NCI-H345 treated with DMSO at 0.1 percent for 48 hours (cell line): ENCODE data around the gene ROBO4.

Source experiments
- DNase-seq: peaks from one replicate; lab custom pipeline; 2025; ENCODE audit not compliant: unreplicated experiment; lab: John Stamatoyannopoulos, UW

ROBO4 gene

GRCh38 chr11:124844664-124845079 lies 53.0 kb downstream of the ROBO4 start:
- no peak for DNase-seq

- DNase-seq = no peak
These were observed 54.1 kb downstream of the ROBO4 start for GRCh38 chr11:124843616-124843910.

- DNase-seq = no peak
These were observed 55.4 kb downstream of the ROBO4 start for GRCh38 chr11:124842305-124842704.

- DNase-seq = no peak
These were observed 55.8 kb downstream of the ROBO4 start for GRCh38 chr11:124841840-124842239.

- DNase-seq = no peak
These were observed 56.5 kb downstream of the ROBO4 start for GRCh38 chr11:124841201-124841600.

GRCh38 chr11:124840666-124841065 lies 57.0 kb downstream of the ROBO4 start:
- no peak for DNase-seq

GRCh38 chr11:124839972-124840621 lies 57.6 kb downstream of the ROBO4 start:
- DNase-seq = no peak

- no peak for DNase-seq
These were observed 58.3 kb downstream of the ROBO4 start for GRCh38 chr11:124839128-124839971.

GRCh38 chr11:124838805-124839127 lies 58.9 kb downstream of the ROBO4 start:
- no peak for DNase-seq

GRCh38 chr11:124837491-124837856 lies 60.2 kb downstream of the ROBO4 start:
- DNase-seq = peak; percentile 74

- no peak for DNase-seq
These were observed 61.7 kb downstream of the ROBO4 start for GRCh38 chr11:124835918-124836317.

GRCh38 chr11:124834526-124835180 lies 63.0 kb downstream of the ROBO4 start:
- DNase-seq = no peak
